ENCODE data around the gene OR10G2.

DNA sequence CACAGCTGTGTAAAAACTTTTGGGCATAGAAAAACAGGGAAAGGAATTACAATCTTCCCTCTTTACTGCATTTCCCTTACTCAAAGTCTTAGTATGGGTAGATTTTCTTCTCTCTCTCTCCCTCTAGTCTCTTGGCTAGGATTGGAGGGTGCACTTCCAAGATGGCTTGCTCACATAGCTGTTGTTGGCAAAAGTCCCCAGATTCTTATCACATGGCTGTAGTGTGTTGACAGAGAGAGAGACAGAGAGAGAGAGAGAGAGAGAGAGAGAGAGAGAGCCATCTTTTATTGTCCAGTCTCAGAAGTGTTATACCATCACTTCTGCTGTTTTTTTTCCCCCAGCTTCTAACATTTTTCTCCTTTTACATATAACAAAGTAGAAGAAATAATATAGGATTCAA is 12.6 kb upstream of the OR10G2 start:
- TF ChIP-seq, protein P1, sequence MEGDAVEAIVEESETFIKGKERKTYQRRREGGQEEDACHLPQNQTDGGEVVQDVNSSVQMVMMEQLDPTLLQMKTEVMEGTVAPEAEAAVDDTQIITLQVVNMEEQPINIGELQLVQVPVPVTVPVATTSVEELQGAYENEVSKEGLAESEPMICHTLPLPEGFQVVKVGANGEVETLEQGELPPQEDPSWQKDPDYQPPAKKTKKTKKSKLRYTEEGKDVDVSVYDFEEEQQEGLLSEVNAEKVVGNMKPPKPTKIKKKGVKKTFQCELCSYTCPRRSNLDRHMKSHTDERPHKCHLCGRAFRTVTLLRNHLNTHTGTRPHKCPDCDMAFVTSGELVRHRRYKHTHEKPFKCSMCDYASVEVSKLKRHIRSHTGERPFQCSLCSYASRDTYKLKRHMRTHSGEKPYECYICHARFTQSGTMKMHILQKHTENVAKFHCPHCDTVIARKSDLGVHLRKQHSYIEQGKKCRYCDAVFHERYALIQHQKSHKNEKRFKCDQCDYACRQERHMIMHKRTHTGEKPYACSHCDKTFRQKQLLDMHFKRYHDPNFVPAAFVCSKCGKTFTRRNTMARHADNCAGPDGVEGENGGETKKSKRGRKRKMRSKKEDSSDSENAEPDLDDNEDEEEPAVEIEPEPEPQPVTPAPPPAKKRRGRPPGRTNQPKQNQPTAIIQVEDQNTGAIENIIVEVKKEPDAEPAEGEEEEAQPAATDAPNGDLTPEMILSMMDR (IDR thresholded peaks at IDR 0.05) = no peak
- no peak for TF ChIP-seq POLR2A (IDR thresholded peaks at IDR 0.05)

Data from uterus (tissue), 2 donors.